Measurements from ENCODE around the gene ZMAT5.

ZMAT5 gene

DNA sequence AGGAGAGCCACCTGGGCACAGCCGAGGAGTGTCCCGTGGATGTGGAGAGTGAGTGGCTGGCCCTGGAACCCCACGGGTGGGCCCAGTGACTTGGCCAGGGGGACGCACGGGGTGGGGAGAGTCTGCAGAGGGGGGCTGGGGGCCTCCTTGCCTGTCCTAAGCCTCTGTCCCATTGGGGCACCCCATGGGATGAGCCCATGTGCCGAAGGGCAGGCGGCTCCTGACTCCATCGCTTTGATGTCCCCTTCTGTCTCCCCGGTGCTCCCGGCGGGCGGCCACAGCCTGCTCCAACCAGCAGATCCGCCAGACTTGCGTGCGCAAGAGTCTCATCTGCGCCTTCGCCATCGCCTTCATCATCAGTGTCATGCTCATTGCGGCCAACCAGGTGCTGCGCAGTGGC, 37.6 kb downstream of the ZMAT5 start:
- DNase-seq (ENCODE audit: low read depth) = no peak

DNA sequence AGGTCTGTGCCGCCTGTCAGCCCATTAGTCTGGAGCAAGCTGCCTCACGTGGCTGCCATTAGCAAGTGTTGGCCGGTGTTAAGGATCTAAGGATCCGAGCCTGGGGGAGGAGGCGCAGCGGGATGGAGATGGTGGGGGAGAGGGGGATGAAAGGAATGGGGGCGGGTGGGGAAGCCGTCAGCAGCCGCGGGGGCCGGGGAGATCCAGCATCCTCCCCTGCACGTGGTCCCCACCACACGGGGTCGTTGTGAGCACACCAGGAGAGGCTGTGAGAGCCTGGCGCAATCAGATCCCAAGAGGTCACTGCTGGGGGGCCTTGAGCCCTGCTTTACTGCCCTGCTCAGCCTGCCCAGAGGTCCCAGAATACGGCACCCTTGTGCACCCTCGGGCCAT, 39.7 kb downstream of the ZMAT5 start:
- peak; percentile 13 for DNase-seq (ENCODE audit: low read depth)

- no peak for DNase-seq (ENCODE audit: low read depth)
These were observed 40.2 kb downstream of the ZMAT5 start for GRCh38 chr22:29726512-29727130.

- no peak for DNase-seq (ENCODE audit: low read depth)
These were observed 40.7 kb downstream of the ZMAT5 start for GRCh38 chr22:29726106-29726505.

DNA sequence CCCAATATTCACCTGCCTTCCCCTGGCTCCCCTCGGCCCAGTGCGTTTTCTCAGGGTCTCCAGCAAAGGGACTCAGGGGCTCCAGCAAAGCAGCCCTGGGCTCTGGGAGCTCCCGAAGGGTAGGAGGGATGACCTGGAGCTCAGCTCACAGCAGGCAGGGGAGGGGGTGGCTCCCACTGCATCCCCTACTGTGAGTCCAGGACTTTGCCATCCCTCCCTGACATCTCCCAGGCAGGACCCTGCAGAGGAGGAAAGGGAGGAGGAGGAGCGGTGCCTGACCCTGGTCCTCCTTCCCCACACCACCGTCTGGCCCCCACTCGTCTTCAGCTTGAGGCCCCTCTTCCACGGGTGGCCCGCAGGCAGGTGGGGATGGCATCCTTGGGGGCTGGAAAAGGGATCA, 42.0 kb downstream of the ZMAT5 start:
- no peak for DNase-seq (ENCODE audit: low read depth)

DNA sequence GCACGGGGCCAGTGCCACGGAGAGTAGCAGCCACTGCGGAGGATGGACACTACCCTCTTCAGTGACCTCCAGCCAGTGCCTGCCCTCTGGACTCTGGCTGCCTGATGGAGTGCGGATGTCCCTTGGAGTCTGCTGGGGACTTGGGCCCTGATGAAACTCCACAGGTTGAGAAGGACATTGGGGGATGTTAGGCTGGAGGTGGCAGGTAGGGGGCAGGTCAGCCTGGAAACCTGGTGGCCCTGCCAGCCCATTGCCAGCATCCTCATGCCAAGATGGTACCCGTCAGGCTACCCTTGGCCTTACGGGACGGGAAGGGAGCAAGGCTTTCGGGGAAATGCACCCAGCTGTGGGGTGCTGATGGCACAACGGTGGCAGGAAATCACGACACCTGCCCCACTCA, 43.0 kb downstream of the ZMAT5 start:
- no peak for DNase-seq (ENCODE audit: low read depth)

DNA sequence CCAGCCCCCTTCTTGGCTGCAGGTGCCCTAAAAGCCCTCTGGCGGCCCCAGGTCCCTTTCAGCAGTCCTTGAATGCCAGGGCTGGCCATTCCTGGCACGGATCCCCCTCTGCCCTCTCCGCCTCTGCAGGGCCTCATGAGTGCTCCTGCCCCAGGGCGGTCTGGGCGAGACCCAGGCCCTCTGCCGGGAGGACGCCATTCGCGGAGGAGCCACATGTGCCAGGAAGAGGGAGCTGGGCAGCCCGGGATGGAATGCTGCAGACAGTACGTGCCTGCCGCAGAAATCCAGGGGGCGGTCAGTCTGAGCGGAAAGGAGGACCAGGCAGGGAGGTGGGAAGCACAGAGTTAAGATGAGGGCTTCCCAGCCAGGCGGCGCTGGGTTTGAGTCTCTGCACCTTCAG, 44.2 kb downstream of the ZMAT5 start:
- DNase-seq (ENCODE audit: low read depth) = no peak

GRCh38 chr22:29722151-29722550, 44.7 kb downstream of the ZMAT5 start:
- no peak for DNase-seq (ENCODE audit: low read depth)

DNA sequence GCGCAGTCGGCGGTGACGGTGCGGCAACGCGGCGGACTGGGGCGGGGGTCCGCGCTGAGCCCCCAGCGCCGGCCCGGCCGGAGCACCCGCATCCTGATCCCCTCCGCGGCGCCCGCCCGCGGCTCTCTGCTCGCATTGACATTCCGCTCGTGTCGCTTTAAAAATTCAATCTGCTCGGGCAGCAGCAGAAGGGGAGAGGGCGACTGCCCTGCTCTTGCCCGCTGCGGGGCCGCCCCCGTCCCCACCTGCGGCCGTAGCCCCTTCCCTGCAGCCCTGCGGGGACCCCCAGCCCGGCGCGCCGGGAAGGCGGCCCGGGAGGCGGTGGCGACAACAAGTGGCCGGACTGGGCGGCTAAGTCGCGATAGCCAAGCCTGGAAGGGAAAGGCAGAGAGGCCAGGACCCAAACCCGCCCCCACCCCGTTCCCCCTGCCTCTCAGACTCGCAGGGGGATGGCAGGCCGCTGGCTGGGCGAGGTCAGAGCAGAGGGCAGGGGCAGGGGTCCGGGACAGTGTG, 45.9 kb downstream of the ZMAT5 start:
- DNase-seq (ENCODE audit: low read depth) = no peak

DNA sequence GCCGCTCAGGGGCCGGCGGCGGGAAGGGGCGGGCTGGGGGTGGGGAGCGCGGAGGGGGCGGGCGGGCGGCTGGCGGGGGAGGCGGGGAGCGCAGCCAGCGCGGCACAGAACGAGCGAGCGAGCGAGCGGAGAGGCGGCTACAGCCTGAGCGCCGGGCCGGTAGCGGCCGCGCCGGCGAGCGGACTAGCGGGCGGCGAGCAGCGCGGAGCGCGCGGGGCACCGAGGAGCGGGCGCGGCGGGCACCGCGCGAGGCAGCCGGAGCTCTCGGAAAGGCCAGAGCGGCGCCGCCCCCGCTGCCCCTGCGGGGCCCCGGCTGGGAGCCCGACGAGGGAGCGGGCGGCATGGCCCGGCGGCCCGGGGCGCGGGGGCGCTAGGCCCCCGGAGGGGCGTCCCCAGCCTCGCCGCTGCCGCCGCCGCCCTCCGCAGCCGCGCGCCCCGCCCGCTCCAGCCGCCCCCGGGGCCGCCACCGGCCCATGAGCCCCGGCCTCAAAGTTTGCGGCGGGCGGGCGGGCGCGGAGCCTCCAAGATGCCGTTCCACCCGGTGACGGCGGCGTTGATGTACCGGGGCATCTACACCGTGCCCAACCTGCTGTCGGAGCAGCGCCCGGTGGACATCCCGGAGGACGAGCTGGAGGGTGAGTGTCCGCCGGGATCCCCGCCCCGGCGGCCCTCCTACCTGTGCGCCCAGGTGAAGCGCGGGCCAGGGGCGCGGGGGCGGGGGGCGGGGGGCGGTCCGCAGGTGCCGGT, 46.7 kb downstream of the ZMAT5 start, which contains the start of gene CABP7:
Gene CABP7, plus strand, starts transcription at position 105 of the 747 bp plus-strand sequence. Its CDS starts 422 bp downstream, at position 527.
- DNase-seq (ENCODE audit: low read depth) = no peak

DNA sequence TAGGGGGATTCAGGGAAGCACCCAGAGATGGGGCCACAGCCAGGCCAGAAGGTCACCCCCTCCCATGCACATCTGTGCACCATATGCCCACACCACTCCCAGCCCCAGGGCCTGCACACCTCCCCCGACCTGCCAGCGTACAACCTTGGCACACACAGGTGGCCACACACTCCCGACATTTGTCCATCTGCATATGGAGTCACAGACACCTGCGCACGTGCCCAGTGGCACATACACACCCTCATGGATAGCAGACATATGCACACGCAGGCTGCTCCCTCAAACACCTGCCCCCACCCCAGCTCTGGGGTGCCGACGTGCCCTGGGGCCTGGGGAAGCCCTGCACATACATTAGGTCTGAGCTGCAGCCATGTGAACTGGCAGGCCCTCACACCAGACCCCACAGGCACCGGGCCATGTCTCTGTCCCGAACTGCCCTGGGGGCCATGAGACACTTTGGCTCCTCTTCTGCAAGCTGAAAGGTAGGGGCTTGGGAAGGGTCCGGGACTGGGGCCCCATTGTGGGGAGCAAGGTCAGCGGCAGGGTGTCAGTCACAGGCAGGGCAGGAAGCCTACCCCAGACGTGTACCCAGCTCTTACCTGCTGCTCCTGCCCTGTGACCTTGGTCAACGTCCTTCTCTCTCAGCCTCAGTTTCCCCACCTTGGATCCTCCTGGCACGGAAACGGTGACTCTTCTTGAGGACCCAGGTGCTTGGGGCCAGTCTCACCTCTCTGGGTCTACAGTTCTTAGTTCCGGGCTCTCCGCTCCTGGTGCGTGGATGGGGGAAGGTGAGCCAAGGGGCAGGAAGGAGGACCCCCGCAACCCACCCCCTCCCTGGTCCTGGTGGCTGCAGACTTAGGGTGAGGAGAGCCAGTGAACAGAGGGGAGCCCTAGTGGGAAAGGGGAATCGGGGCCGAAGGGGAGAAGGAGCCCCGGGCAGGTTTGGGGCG, 47.6 kb downstream of the ZMAT5 start:
- DNase-seq (ENCODE audit: low read depth) = no peak

DNA sequence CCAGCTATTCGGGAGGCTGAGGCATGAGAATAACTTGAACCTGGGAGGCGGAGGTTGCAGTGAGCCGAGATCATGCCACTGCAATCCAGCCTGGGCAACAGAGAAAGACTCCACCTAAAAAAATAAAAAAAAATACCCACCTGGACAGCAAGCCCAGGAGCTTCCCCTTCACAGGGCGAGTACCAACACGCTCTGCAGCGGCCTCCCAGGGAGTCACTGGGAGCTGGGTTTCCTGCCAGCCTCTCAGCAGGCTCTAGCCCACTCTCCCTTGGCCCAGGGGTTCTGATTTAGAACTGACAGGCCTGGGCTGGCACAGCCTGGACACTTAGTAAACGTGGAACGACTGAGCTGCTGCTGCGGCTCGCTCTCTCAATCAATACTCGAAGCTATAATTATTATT, 49.0 kb downstream of the ZMAT5 start:
- DNase-seq (ENCODE audit: low read depth) = no peak

DNA sequence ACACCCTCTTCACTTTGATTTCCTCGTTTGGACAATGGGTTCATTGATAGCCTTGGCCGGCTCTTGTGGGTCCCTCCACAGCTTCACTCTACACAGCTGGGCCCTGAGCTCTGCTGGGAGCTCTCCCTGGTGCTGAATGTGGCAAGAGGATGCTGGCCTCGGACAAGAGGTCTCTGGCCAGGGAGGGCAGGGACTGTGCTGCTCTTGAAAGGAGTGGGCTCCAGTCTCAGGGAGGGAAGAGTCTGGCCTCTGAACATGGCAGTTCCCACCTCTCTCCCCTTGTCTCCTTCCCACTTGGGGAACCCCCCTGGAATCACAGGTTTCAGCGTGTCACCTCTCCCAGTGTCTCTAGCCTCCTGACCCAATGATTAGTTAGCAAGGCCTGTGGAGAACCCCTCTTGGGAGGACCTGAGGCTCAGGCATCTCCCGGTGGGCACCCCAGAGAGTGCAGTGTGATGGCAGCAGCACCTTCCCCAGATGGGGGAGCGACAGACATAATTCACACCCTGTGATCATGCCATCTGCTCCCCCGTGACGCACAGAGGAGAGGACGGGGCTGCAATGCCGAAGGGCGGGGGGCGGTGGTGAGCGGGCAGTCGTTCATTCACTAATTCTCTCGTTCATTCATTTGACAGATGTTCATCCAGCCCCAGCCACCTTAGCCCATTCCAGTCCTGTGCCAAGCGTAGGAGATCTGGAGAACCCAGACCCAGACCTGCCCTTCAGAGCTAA, 49.8 kb downstream of the ZMAT5 start:
- peak; percentile 63 for DNase-seq (ENCODE audit: low read depth)

DNA sequence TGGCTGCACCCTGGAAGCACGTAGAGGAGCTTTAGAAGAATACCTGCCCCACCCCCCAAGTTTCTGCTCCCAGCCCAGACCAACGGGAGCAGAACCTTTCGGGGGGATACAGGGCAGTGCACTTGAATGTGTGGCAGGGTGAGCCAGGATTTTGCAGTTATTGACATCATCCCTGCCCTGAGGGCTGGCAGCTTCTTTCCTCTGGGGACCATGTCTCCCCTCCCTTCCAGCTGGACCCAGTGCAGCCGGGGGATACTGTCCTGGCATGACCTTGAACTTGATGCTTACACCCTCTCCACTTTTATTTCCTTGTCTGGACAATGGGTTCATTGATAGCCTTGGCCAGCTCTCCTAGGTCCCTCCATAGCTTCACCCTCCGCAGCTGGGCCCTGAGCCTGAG, 51.1 kb downstream of the ZMAT5 start:
- no peak for DNase-seq (ENCODE audit: low read depth)

- DNase-seq (ENCODE audit: low read depth) = no peak
These were observed 51.6 kb downstream of the ZMAT5 start for GRCh38 chr22:29715240-29715639.

- no peak for DNase-seq (ENCODE audit: low read depth)
These were observed 53.6 kb downstream of the ZMAT5 start for GRCh38 chr22:29713156-29713727.

DNA sequence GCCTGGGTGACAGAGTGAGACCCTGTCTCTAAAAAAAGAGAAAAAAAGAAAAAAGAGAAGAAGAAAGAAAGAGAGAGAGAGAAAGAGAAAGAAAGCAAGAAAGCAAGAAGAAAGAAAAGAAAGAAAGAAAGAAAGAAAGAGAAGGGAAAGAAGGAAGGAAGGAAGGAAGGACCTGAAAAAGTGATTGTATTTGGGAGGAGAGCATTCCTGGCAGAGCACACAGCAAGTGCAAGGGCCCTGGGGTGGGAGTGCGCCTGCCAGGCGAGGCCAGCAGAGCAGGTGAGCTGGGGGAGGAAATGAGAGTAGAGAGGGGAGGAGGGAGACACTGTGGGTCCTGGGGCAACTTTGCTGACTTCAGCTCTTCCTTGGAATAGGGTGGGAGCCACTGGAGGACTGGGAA, 54.7 kb downstream of the ZMAT5 start:
- DNase-seq (ENCODE audit: low read depth) = no peak

DNA sequence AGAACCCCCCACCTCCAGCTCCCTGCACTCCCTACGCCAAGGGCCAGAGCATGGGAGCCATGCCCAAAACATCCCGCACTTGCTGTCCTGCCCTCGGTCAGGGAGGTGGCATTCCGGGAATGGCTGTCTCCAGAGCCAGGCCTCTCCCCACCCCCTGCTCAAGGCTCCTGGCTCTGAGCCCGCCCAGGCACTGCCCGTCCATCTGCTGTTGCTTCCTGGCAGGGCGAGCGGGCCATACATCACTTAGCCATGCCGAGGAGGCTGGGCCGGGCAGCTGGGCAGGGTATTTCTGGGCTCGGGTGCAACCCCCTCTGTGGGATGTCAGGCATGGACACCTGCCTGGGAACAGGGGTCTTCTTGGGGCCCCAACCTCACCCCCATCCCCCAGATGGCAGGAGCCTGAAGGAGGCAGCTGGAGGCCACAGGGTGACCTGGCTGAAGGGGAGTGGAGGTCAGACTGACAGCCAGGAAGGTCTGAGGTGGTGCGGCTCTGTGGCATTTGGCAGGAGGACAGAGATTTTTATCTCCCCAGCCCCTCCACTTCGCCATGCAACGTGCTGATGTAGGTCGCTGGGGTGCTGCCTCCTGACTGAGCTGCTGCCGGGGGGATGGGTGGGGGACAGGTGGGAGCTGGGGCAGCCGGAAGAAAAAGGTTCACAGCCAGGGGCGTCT, 55.7 kb downstream of the ZMAT5 start:
- no peak for DNase-seq (ENCODE audit: low read depth)

GRCh38 chr22:29710193-29710592, 56.6 kb downstream of the ZMAT5 start:
- DNase-seq (ENCODE audit: low read depth) = no peak

GRCh38 chr22:29707471-29707870, 59.3 kb downstream of the ZMAT5 start:
- no peak for DNase-seq (ENCODE audit: low read depth)

DNA sequence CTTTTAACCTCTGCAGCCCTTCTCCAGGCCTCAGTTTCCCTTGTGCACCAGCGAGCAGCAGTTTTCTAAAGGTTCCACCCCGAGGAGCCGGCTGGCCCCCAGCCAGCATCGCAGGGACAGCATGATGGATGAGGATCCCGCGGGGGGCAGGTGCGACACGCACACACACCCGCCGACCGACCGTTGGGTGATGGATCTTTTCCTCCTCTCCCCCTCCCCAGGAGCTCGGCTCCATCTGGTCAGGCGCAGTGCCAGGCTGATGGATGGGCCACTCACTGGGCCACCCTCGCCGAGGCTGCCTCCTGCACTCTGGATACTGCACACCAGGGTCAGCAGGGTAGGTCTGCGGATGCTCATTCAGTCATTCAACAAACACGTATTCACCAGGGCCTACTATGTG, 59.8 kb downstream of the ZMAT5 start:
- DNase-seq (ENCODE audit: low read depth) = no peak
